ENCODE data around the gene DMPK.

DNA sequence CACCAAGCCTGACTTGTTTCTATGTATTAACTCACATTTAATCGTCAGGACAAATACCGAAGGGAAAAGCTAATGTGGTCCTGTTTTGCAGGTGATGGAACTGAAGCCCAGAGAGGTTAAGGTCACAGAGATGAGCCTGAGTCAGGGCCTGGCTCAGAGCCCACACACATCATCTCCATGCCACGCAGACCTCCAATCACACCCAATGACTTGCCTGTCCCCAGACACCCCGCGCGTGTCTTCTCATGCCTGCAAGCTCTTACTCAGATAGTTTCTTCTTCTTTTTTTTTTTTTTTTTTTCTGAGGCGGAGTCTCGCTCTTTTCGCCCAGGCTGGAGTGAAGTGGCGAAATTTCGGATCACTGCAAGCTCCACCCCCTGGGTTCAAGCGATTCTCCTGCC lies 29.7 kb downstream of the DMPK start:
- TF ChIP-seq, protein P1, sequence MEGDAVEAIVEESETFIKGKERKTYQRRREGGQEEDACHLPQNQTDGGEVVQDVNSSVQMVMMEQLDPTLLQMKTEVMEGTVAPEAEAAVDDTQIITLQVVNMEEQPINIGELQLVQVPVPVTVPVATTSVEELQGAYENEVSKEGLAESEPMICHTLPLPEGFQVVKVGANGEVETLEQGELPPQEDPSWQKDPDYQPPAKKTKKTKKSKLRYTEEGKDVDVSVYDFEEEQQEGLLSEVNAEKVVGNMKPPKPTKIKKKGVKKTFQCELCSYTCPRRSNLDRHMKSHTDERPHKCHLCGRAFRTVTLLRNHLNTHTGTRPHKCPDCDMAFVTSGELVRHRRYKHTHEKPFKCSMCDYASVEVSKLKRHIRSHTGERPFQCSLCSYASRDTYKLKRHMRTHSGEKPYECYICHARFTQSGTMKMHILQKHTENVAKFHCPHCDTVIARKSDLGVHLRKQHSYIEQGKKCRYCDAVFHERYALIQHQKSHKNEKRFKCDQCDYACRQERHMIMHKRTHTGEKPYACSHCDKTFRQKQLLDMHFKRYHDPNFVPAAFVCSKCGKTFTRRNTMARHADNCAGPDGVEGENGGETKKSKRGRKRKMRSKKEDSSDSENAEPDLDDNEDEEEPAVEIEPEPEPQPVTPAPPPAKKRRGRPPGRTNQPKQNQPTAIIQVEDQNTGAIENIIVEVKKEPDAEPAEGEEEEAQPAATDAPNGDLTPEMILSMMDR (IDR thresholded peaks at IDR 0.05; ENCODE audit: insufficient read depth, low read length, poor library complexity, severe bottlenecking) = no peak
- TF ChIP-seq EZH2phosphoT487 (conservative IDR thresholded peaks at IDR 0.05; ENCODE audit: low read length) = no peak
